Neural crest cell (in vitro differentiated cells): ENCODE data around the gene JPT2. TPM values are rescaled to one million over a fixed set of nuclear protein-coding genes. Genes with fewer than 3 reads are reported as not detected.

Experiments used
- DNase-seq: peaks from one replicate; pipeline ENCODE4 v3.0.0; 2021; ENCODE audit warnings: low read depth, mixed read lengths, low spot score
- H3K27ac Mint-ChIP-seq: one replicate; pipeline ENCODE4 v1.8.0; 2021; ENCODE audit warnings: mild to moderate bottlenecking, mixed read lengths; ENCODE audit not compliant: unreplicated experiment
- H3K27me3 Mint-ChIP-seq: 2 replicates; pipeline ENCODE4 v1.8.0; 2021; ENCODE audit warnings: low read depth, mild to moderate bottlenecking, mixed read lengths
- H3K36me3 Mint-ChIP-seq: 2 replicates; pipeline ENCODE4 v1.8.0; 2021; ENCODE audit warnings: low read depth, mild to moderate bottlenecking, mixed read lengths
- H3K4me1 Mint-ChIP-seq: 2 replicates; pipeline ENCODE4 v1.8.0; 2021; ENCODE audit warnings: mixed read lengths
- H3K4me3 Mint-ChIP-seq: one replicate; pipeline ENCODE4 v1.8.0; 2021; ENCODE audit warnings: mild to moderate bottlenecking, mixed read lengths
- H3K9me3 Mint-ChIP-seq: 2 replicates; pipeline ENCODE4 v1.8.0; 2021; ENCODE audit warnings: mixed read lengths
- CTCF ChIP-seq: fragments of 200-600 bp; sonication (generic); conservative IDR thresholded peaks from 2 replicates; pipeline ENCODE4 v1.5.0; 2021; ENCODE audit warnings: antibody characterized with exemption, mild to moderate bottlenecking
- total RNA-seq: library from RNA; stranded (reverse); gene quantifications from 2 replicates; pipeline ENCODE4 v1.2.1, GENCODE V29; 2021

The JPT2 gene
- total RNA-seq, 1 donor from 2014 or later, result 247 TPM

DNA sequence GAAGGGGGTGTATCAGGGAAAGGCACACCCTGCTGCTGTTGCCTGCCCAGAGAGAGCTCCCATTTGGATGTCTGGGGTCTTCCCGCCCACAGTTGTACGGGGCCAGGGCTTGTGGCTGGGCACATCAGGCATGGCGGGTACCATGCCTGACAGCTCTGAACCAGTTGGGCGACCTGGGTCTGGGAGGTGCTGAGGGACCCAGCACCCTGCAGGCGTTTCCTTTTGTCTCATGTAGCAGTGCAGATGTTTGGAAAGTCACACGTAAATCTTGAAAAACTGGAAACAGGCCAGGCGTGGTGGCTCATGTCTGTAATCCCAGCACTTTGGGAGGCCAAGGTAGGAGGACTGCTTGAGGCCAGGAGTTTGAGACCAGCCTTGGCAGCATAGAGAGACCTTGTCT lies 8.4 kb upstream of the JPT2 start:
- no peaks in the 10 kb centered on the region for H3K9me3 Mint-ChIP-seq
- TF ChIP-seq CTCF, result no peak
- H3K4me3 Mint-ChIP-seq, result no peak overlapping the region
- no peak for DNase-seq
- no peaks in the 10 kb centered on the region for H3K4me1 Mint-ChIP-seq
- H3K36me3 Mint-ChIP-seq, result peaks cover 19% of the 10 kb centered on the region
- H3K27ac Mint-ChIP-seq, result no peak overlapping the region
- no peaks in the 10 kb centered on the region for H3K27me3 Mint-ChIP-seq

GRCh38 chr16:1670371-1670770 lies 7.7 kb upstream of the JPT2 start:
- no peak for DNase-seq
- H3K36me3 Mint-ChIP-seq, result peaks cover 15% of the 10 kb centered on the region
- TF ChIP-seq CTCF, result no peak
- H3K4me1 Mint-ChIP-seq, result no peaks in the 10 kb centered on the region
- no peak overlapping the region for H3K4me3 Mint-ChIP-seq
- H3K27ac Mint-ChIP-seq, result no peak overlapping the region
- H3K9me3 Mint-ChIP-seq, result no peaks in the 10 kb centered on the region
- no peaks in the 10 kb centered on the region for H3K27me3 Mint-ChIP-seq

GRCh38 chr16:1670866-1671265 lies 7.2 kb upstream of the JPT2 start:
- H3K36me3 Mint-ChIP-seq, result peaks cover 15% of the 10 kb centered on the region
- no peak overlapping the region for H3K4me3 Mint-ChIP-seq
- no peak for DNase-seq
- H3K27me3 Mint-ChIP-seq, result no peaks in the 10 kb centered on the region
- no peaks in the 10 kb centered on the region for H3K4me1 Mint-ChIP-seq
- TF ChIP-seq CTCF, result no peak
- no peak overlapping the region for H3K27ac Mint-ChIP-seq
- no peaks in the 10 kb centered on the region for H3K9me3 Mint-ChIP-seq

DNA sequence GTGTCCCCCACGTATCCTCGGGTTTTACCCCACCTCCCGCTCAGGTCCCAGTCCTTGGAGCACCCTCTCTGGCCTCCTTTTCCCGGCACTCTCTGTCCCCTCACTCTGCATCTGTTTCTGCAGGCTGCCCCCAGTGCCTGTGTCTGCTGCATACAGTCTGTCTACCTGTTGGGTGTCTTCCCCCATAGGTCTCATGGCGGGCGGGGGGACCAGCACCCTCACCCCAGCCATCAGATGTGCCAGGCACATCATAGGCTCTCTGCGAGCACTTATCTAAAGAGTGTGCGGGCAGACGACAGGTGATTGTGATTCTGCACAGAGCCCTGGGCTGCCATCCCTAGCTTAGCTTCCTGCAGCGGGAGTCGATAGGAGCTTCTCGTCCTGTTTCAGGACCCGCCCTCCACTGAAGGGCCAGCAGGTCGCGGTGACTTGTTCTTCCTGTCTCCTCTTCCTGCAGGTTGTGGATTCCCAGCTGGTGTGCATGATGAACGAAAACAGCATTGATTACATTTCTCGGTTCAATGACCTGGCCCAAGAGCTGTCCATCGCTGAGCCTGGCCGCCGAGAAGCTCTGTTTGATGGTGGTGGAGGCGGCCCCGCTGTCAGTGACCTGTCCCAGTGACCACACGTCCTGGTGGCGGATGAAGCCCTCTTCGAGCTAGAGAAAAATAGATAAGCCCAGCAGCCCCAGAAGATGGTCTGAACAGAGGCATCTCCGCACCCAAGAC lies 4.5 kb upstream of the JPT2 start:
- Mint-ChIP-seq H3K9me3 (no peaks in the 10 kb centered on the region), H3K27ac (peak overlapping the region; percentile 35), H3K4me3 (no peak overlapping the region), H3K27me3 (no peaks in the 10 kb centered on the region), H3K36me3 (peaks cover 13% of the 10 kb centered on the region), H3K4me1 (peaks cover under 1% of the 10 kb centered on the region)
- DNase-seq, result no peak
- no peak for TF ChIP-seq CTCF

DNA sequence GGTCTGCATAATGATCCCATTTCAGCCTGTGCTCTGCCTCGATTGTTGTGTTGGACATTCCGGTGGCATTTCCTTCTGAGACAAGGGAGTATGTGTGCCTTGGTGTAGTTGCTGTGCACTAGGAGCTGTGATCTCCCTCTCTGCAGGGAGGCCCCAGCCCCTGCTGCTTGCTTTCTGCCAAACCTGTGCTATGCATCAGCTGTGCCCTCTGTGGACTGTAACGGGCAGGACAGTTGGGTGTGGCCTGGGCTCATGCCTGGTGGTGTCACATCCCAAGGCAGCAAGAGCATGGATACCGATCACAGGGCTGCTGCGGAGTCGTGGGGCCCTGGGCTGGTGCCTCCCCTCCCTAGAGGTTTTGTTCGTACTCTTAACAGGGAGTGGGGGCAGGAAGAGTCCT lies 3.8 kb upstream of the JPT2 start:
- no peak for DNase-seq
- no peak for TF ChIP-seq CTCF
- Mint-ChIP-seq H3K9me3 (no peaks in the 10 kb centered on the region), H3K36me3 (peaks cover 13% of the 10 kb centered on the region), H3K4me1 (peaks cover 7% of the 10 kb centered on the region), H3K4me3 (no peak overlapping the region), H3K27me3 (no peaks in the 10 kb centered on the region), H3K27ac (peak overlapping the region; percentile 35)
